ENCODE measurements around the gene LHFPL2.

DNA sequence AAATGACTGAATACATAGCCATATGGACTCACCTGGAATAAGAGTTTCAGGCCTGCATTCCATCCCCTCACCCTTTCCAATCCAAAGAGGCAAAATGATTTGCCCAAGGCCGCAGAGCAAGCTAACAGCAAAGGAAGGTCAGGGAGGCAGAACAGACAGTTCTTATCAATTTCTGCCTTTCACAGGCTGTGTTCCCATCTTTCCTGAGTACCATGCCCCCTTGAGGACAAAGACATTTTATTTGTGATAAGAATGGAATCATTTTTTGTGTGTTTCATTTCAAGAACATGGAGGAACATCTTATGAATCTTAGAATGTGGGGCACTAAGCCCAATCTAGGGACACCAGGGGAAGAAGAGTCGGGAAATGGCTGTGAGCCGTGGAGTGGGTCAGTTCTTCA, 13.9 kb downstream of the LHFPL2 start:
- TF ChIP-seq, protein P1, sequence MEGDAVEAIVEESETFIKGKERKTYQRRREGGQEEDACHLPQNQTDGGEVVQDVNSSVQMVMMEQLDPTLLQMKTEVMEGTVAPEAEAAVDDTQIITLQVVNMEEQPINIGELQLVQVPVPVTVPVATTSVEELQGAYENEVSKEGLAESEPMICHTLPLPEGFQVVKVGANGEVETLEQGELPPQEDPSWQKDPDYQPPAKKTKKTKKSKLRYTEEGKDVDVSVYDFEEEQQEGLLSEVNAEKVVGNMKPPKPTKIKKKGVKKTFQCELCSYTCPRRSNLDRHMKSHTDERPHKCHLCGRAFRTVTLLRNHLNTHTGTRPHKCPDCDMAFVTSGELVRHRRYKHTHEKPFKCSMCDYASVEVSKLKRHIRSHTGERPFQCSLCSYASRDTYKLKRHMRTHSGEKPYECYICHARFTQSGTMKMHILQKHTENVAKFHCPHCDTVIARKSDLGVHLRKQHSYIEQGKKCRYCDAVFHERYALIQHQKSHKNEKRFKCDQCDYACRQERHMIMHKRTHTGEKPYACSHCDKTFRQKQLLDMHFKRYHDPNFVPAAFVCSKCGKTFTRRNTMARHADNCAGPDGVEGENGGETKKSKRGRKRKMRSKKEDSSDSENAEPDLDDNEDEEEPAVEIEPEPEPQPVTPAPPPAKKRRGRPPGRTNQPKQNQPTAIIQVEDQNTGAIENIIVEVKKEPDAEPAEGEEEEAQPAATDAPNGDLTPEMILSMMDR (IDR thresholded peaks at IDR 0.05): no peak
- no peak for TF ChIP-seq POLR2AphosphoS5 (IDR thresholded peaks at IDR 0.05)
- TF ChIP-seq POLR2A (IDR thresholded peaks at IDR 0.05): no peak

Data from suprapubic skin (tissue), 4 donors.